ENCODE data around the gene HASPIN. TPM values are rescaled to one million over a fixed set of nuclear protein-coding genes. Genes with fewer than 3 reads are reported as not detected.
"Not testable (repeated sequence)": the region's sequence is repeated elsewhere in the genome, so short reads cannot be mapped to it uniquely, and the experiment has no call there.

HASPIN gene
- total and polyA plus RNA-seq, 5 experiments from 2014 or later, result 0.13 to 0.57 (median 0.33) TPM; not detected in 1

- peak overlapping the region; percentile 63 to 96 (median 92) for H3K4me3 Mint-ChIP-seq
- no peak for ATAC-seq
- H3K9me3 Mint-ChIP-seq, result no peaks in the 10 kb centered on the region
- POLR2A ChIA-PET, result interaction anchor here (0.6 to 2.1 kb wide), 8 partner anchors 13 to 419 kb away, joined by 3 to 12 read pairs (median 6); partner anchors contain the start of genes CTNS, CYB5D2, P2RX5 and SHPK
- H3K27ac Mint-ChIP-seq, result peak overlapping the region in 6 of 10 donors; percentile 14 to 86 (median 44)
- peaks cover 17 to 51% (median 41%) of the 10 kb centered on the region in 4 donors for H3K4me1 Mint-ChIP-seq
- H3K36me3 Mint-ChIP-seq, result peaks cover 0 to 17% (median 0%) of the 10 kb centered on the region in 3 donors
- DNase-seq, result no peak
- no peaks in the 10 kb centered on the region for H3K27me3 Mint-ChIP-seq
Observed at GRCh38 chr17:3724378-3725077, 825 bp downstream of the HASPIN start.

DNA sequence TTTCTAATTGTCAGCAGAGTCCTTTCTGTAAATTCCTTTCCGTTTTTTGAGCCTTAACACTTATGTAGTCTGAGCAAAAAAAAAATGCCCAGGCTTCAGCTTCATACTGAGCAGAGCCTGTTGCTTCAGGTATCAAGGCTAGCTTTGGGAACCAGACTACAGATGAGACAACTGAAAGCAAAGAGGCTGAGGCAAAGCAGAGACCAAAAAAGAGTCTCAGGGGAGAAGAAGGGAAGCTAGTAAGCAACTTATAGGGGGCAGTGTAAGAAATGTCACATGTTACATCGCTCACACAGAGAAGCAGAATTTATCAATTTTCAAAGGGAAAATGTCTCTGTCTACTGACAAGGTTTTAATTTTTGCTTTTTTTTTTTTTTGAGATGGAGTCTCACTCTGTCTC lies 3.3 kb downstream of the HASPIN start:
- H3K9me3 Mint-ChIP-seq, result no peaks in the 10 kb centered on the region
- POLR2A ChIA-PET, result interaction anchor here (1.4 kb wide), 1 partner anchor 44 kb away, joined by 3 read pairs; no protein-coding TSS in a partner anchor
- no peak overlapping the region for H3K27ac Mint-ChIP-seq
- H3K27me3 Mint-ChIP-seq, result no peaks in the 10 kb centered on the region
- DNase-seq (no peak), ATAC-seq (no peak)
- peak overlapping the region in 1 of 10 donors; percentile 4 for H3K4me3 Mint-ChIP-seq
- H3K4me1 Mint-ChIP-seq, result peaks cover 11 to 29% (median 20%) of the 10 kb centered on the region in 4 donors
- no peaks in the 10 kb centered on the region for H3K36me3 Mint-ChIP-seq

- not testable (repeated sequence) for H3K36me3 Mint-ChIP-seq, ATAC-seq
Observed at GRCh38 chr17:3728099-3728498, 4.4 kb downstream of the HASPIN start.

DNA sequence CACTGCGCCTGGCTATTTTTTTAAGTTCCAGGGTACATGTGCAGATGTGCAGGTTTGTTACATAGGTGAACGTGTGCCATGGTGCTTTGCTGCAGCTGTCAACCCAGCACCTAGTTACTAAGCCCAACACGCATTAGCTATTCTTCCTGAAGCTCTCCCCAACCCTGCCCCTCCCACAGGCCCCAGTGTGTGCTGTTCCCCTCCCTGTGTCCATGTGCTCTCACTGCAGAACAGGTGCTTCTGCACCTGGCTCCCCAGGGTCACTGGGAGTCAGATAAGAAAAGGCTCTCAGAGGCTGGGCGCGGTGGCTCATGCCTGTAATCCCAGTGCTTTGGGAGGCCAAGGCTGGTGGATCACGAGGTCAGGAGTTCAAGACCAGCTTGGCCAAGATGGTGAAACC lies 6.2 kb downstream of the HASPIN start:
- no peak overlapping the region for H3K4me3 Mint-ChIP-seq

More at GRCh38 chr17:3728099-3728498, 4.4 kb downstream of the HASPIN start:
- H3K9me3 Mint-ChIP-seq, H3K27ac Mint-ChIP-seq, H3K4me3 Mint-ChIP-seq, DNase-seq, H3K27me3 Mint-ChIP-seq: not testable (repeated sequence)
- H3K4me1 Mint-ChIP-seq, result peaks cover 4 to 25% (median 10%) of the 10 kb centered on the region in 4 donors
- POLR2A ChIA-PET, result interaction anchor here (0.9 to 1.4 kb wide), 2 partner anchors 43 to 45 kb away, joined by 3 to 4 read pairs; no protein-coding TSS in a partner anchor

GRCh38 chr17:3730881-3731429 lies 7.3 kb downstream of the HASPIN start:
- no peaks in the 10 kb centered on the region for H3K36me3 Mint-ChIP-seq
- no peaks in the 10 kb centered on the region for H3K9me3 Mint-ChIP-seq
- DNase-seq (no peak), ATAC-seq (no peak)
- no peaks in the 10 kb centered on the region for H3K27me3 Mint-ChIP-seq
- POLR2A ChIA-PET, result no interaction called here
- no peak overlapping the region for H3K4me3 Mint-ChIP-seq
- H3K4me1 Mint-ChIP-seq, result peaks cover 0 to 14% (median 0%) of the 10 kb centered on the region in 4 donors
- peak overlapping the region in 1 of 10 donors; percentile 59 for H3K27ac Mint-ChIP-seq

More for the DNA sequence above, 6.2 kb downstream of the HASPIN start:
- Mint-ChIP-seq H3K27me3 (no peaks in the 10 kb centered on the region), H3K27ac (peak overlapping the region in 1 of 10 donors; percentile 56), H3K4me1 (peaks cover 0 to 21% (median 1%) of the 10 kb centered on the region in 4 donors), H3K9me3 (no peaks in the 10 kb centered on the region), H3K36me3 (no peaks in the 10 kb centered on the region)
- POLR2A ChIA-PET, result no interaction called here
- DNase-seq (no peak), ATAC-seq (no peak)

GRCh38 chr17:3732210-3732621 lies 8.5 kb downstream of the HASPIN start:
- no peak for DNase-seq
- POLR2A ChIA-PET, result no interaction called here
- H3K27ac Mint-ChIP-seq, result peak overlapping the region in 1 of 10 donors; percentile 46
- H3K36me3 Mint-ChIP-seq, result no peaks in the 10 kb centered on the region
- H3K4me1 Mint-ChIP-seq, result peaks cover 0 to 12% (median 2%) of the 10 kb centered on the region in 4 donors
- no peak for ATAC-seq
- no peaks in the 10 kb centered on the region for H3K9me3 Mint-ChIP-seq
- H3K4me3 Mint-ChIP-seq, result peak overlapping the region in 1 of 10 donors; percentile 3
- no peaks in the 10 kb centered on the region for H3K27me3 Mint-ChIP-seq

DNA sequence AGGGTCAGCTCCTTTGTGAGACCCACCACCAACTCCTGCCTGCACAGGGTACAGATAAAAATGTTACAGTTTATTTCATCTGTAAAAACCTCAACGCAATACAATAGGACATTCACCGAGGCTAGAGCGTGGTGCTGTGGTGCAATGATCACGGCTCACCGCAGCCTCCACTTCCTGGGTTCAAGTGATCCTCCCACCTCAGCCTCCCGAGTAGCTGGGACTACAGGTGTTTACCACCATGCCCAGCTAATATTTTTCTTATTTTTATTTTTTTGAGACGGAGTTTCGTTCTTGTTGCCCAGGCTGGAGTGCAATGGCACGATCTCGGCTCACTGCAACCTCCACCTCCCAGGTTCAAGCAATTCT lies 11.2 kb downstream of the HASPIN start:
- not testable (repeated sequence) for H3K9me3 Mint-ChIP-seq, H3K4me3 Mint-ChIP-seq, DNase-seq, H3K27ac Mint-ChIP-seq, H3K36me3 Mint-ChIP-seq, H3K27me3 Mint-ChIP-seq, ATAC-seq
- H3K4me1 Mint-ChIP-seq, result peaks cover 17 to 37% (median 28%) of the 10 kb centered on the region in 4 donors
- POLR2A ChIA-PET, result interaction anchor here (0.8 kb wide), 1 partner anchor 12 kb away, joined by 3 read pairs; no protein-coding TSS in a partner anchor

DNA sequence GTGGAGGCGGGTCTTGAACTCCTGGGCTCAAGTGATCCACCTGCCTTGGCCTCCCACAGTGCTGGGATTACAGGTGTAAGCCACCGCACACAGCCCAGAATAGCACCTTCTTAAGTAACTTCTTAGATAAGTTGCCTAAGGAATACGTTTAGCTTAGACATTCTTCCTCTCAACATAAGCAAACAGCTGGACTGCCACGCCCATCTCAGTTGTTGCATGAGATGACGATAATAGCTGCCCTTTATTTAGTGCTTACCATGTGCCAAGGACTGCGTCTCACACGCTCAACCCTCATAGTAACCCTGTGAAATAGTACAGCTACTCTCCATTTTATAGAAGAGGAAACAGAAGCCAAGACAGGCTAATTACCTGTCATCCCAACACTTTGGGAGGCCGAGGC lies 11.8 kb downstream of the HASPIN start:
- DNase-seq, result no peak
- Mint-ChIP-seq H3K27ac (no peak overlapping the region), H3K36me3 (no peaks in the 10 kb centered on the region), H3K27me3 (no peaks in the 10 kb centered on the region), H3K9me3 (peaks cover 0 to 2% (median 0%) of the 10 kb centered on the region in 9 donors), H3K4me1 (peaks cover 17 to 43% (median 34%) of the 10 kb centered on the region in 4 donors), H3K4me3 (no peak overlapping the region)
- no peak for ATAC-seq
- POLR2A ChIA-PET, result no interaction called here

DNA sequence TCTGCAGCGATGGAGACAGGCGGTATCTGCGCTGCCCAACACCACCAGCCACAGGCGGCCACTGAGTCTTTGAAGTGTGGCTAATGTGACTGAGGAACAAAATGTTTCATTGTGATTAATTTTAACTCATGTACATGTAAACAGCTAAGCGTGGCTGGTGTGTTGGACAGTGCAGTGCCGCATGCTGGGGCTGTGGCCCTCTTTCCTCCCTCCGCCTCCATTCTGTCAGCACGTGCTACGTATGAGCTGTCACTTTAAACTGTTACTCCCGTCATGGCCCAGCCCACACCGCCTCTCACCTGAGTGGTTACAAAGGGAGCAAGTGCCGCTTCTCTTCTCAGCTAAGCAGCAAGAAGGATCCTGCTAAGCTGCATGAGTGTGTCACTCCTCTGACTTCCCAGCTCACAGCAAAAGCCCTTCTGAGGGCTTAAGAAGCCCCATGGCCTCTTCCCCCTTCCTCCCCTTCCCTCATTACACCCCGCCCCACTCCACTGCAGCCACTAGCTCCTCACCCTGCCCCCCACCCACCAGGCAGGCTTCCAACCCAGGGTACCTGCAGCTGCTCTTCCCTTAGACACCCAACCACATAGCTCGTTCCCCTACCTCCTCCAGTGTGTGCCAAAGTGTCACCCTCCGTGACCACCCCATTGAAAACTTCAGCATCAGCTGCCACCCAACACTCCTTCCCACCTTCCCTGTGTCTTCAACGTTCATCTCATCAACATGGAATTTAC lies 15.0 kb downstream of the HASPIN start:
- DNase-seq (peak; percentile 33 to 77 (median 52)), ATAC-seq (peak; percentile 84 to 90)
- POLR2A ChIA-PET, result interaction anchor here (0.6 to 3.6 kb wide), 14 partner anchors 13 to 404 kb away, joined by 3 to 23 read pairs (median 4); partner anchors contain the start of genes HASPIN, NCBP3, P2RX5 and ZZEF1
- Mint-ChIP-seq H3K27me3 (no peaks in the 10 kb centered on the region), H3K9me3 (peaks cover 0 to 5% (median 2%) of the 10 kb centered on the region in 9 donors), H3K4me1 (peaks cover 19 to 54% (median 45%) of the 10 kb centered on the region in 4 donors), H3K27ac (peak overlapping the region; percentile 25 to 91 (median 84)), H3K4me3 (peak overlapping the region; percentile 12 to 83 (median 54)), H3K36me3 (no peaks in the 10 kb centered on the region)

- Mint-ChIP-seq H3K27ac (peak overlapping the region; percentile 25 to 92 (median 82)), H3K4me1 (peaks cover 19 to 51% (median 45%) of the 10 kb centered on the region in 4 donors), H3K27me3 (no peaks in the 10 kb centered on the region), H3K4me3 (peak overlapping the region in 8 of 10 donors; percentile 11 to 83 (median 38)), H3K9me3 (peaks cover 0 to 5% (median 2%) of the 10 kb centered on the region in 9 donors), H3K36me3 (no peaks in the 10 kb centered on the region)
- POLR2A ChIA-PET, result interaction anchor here (1.1 to 3.6 kb wide), 6 partner anchors 16 to 106 kb away, joined by 4 to 23 read pairs (median 4); partner anchors contain the start of genes HASPIN and NCBP3
- no peak for DNase-seq
- ATAC-seq, result no peak
Observed at GRCh38 chr17:3739422-3740124, 15.9 kb downstream of the HASPIN start.

DNA sequence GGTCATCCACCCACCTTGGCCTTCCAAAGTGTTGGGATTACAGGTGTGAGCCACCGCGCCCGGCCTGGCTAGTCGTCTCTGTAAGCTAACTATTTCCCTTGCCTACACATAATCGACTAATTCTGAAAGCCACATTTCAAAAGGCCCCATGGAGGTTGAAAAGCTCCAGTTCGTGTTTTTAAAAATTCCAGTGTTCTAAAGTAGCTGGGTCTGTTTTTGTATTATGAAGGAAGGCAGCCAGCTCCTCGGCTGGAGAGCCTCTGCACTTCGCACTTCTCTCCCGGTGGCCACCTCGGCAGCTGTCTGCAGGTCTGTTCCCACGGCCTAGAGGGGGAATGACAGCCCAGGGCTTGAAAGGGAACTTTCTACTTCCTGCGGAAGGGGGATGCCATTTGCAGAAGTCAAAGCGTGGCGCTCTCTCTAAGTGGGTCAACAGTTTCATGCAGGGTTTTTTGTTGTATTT lies 16.9 kb downstream of the HASPIN start:
- DNase-seq (peak in 4 of 10 donors; percentile 21 to 44 (median 36)), ATAC-seq (peak; percentile 35 to 55)
- Mint-ChIP-seq H3K27me3 (no peaks in the 10 kb centered on the region), H3K4me3 (peak overlapping the region; percentile 43 to 78 (median 64)), H3K36me3 (no peaks in the 10 kb centered on the region), H3K9me3 (peaks cover 0 to 5% (median 2%) of the 10 kb centered on the region in 9 donors), H3K27ac (peak overlapping the region; percentile 21 to 92 (median 88)), H3K4me1 (peaks cover 19 to 51% (median 45%) of the 10 kb centered on the region in 4 donors)
- POLR2A ChIA-PET, result interaction anchor here (0.6 to 3.4 kb wide), 7 partner anchors 10 to 105 kb away, joined by 3 to 10 read pairs (median 5); partner anchors contain the start of gene NCBP3

Measured in naive thymus-derived CD8-positive, alpha-beta T cell (primary cell).